Adipocyte (in vitro differentiated cells): ENCODE results near the gene LRRC25.

Source experiments
- DNase-seq: peaks from one replicate; pipeline ENCODE4 v3.0.0-alpha.2; 2015; ENCODE audit warnings: low read depth
- H3K27me3 ChIP-seq: replicated peaks from 2 replicates; pipeline ENCODE4 v1.7.0; 2013; ENCODE audit warnings: mild to moderate bottlenecking, low read length, moderate library complexity; ENCODE audit not compliant: control insufficient read depth, insufficient read depth
- H3K36me3 ChIP-seq: 2 replicates; pipeline ENCODE4 v1.7.0; 2013; ENCODE audit warnings: low read length, mild to moderate bottlenecking, moderate library complexity; ENCODE audit not compliant: control insufficient read depth, insufficient read depth, severe bottlenecking
- H3K4me1 ChIP-seq: 2 replicates; pipeline ENCODE4 v1.7.0; 2013; ENCODE audit warnings: mild to moderate bottlenecking, low read length, moderate library complexity; ENCODE audit not compliant: control insufficient read depth, insufficient read depth
- H3K4me3 ChIP-seq: 2 replicates; pipeline ENCODE4 v1.7.0; 2013; ENCODE audit warnings: mild to moderate bottlenecking, low read length, moderate library complexity
- H3K9ac ChIP-seq: 2 replicates; pipeline ENCODE4 v1.7.0; 2013; ENCODE audit warnings: mild to moderate bottlenecking, low read length, moderate library complexity
- H3K9me3 ChIP-seq: 2 replicates; pipeline ENCODE4 v1.7.0; 2013; ENCODE audit warnings: mild to moderate bottlenecking, low read length, moderate library complexity; ENCODE audit not compliant: control insufficient read depth

The LRRC25 gene

DNA sequence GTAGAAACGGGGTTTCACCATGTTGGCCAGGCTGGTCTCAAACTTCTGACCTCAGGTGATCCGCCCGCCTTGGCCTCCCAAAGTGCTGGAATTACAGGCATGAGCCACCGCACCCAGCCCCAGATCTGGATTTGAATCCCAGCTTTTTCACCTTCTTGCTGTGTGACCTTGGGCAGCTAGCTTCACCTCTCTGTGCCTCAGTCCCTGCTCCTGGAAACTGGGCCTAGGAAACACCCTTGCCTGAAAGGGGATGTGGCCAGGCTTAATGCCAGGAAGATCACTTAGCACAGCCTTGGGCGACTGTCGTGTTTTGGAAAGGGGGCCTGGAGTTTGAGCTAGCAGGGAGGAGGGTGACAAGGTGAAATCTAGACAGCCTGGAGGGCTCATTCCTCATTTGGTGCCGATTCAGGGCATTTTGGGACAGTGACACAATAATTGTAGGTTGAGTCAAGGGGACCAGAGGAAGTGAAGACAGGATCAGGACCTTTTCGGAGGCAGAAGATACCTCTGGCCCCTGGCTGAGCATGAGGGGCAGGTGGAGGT, 55.3 kb downstream of the LRRC25 start:
- Histone ChIP-seq H3K4me1 (peaks cover 10% of the 10 kb centered on the region), H3K27me3 (no peaks in the 10 kb centered on the region), H3K9me3 (no peaks in the 10 kb centered on the region), H3K9ac (no peak overlapping the region), H3K36me3 (peaks cover 6% of the 10 kb centered on the region), H3K4me3 (no peak overlapping the region)
- no peak for DNase-seq
